GM12878 (cell line): ENCODE results near the gene MAL. TPM values are rescaled to one million over a fixed set of nuclear protein-coding genes. Genes with fewer than 3 reads are reported as not detected.

ENCODE experiments used
- ATAC-seq: fragments of 200-7000 bp; cut with Tn5 transposase; 3 replicates; pipeline ENCODE4 v1.9.1; 2020; ENCODE audit warnings: mild to moderate bottlenecking, moderate library complexity
- BruUV-seq: library from RNA; stranded (reverse); fragments of 400-500 nt; replicated peaks from 2 replicates; lab custom pipeline; 2021; lab: Mats Ljungman, UMichigan
- CTCF ChIA-PET: fragments of 300-600 bp; sonication (Branson Sonifier 250); formaldehyde crosslinking; extraction: SDS; loops from one replicate; lab custom pipeline; 2021; ENCODE audit warnings: inconsistent platforms; lab: Yijun Ruan, JAX
- POLR2A ChIA-PET: fragments of 350-600 bp; formaldehyde crosslinking; extraction: SDS; loops from one replicate; lab custom pipeline; 2021; ENCODE audit warnings: inconsistent platforms; lab: Charles Lee
- RAD21 ChIA-PET: fragments of 300-600 bp; sonication (Branson Sonifier 250); formaldehyde crosslinking; loops from one replicate; lab custom pipeline; 2023; ENCODE audit warnings: antibody characterized with exemption; ENCODE audit not compliant: unreplicated experiment; lab: Charles Lee
- SMC1A ChIA-PET: fragments of 300-600 bp; sonication (Branson Sonifier 250); formaldehyde crosslinking; loops from one replicate; lab custom pipeline; 2023; ENCODE audit not compliant: unreplicated experiment, uncharacterized antibody; lab: Charles Lee
- DNase-seq: peaks from one replicate; pipeline ENCODE4 v3.0.0-alpha.2; 2011; ENCODE audit warnings: low read depth, low spot score
- FAIRE-seq: peaks from 3 replicates; lab custom pipeline; 2011; peaks lifted over from hg19 to GRCh38; lab: Jason Lieb, UNC
- H2AFZ ChIP-seq: 2 replicates; pipeline ENCODE4 v1.6.0; 2011; ENCODE audit warnings: low read depth, low read length, control low read depth; ENCODE audit not compliant: control insufficient read depth
- H3K27ac ChIP-seq: 2 replicates; pipeline ENCODE4 v1.5.1; 2011; ENCODE audit warnings: control low read depth; ENCODE audit not compliant: control insufficient read depth, insufficient read depth
- H3K27me3 ChIP-seq, 2 experiments: replicated peaks in 1 of 2; 2 replicates each; pipeline versions ENCODE4 v1.6.0 to v1.6.1; 2011; ENCODE audit warnings: low read length in 1 of 2; ENCODE audit not compliant: control insufficient read depth in 2 of 2, insufficient read depth in 2 of 2
- H3K36me3 ChIP-seq, 2 experiments: 2 replicates each; pipeline ENCODE4 v1.5.1; 2011; ENCODE audit warnings: low read length in 1 of 2; ENCODE audit not compliant: control insufficient read depth in 2 of 2, insufficient read depth in 2 of 2
- H3K4me1 ChIP-seq: 2 replicates; pipeline ENCODE4 v1.6.1; 2011; ENCODE audit warnings: mild to moderate bottlenecking, low read length, moderate library complexity, mixed read lengths; ENCODE audit not compliant: control insufficient read depth, insufficient read depth
- H3K4me2 ChIP-seq: 2 replicates; pipeline ENCODE4 v1.6.0; 2011; ENCODE audit warnings: control low read depth; ENCODE audit not compliant: control insufficient read depth, insufficient read depth
- H3K4me3 ChIP-seq: fragments of 200-600 bp; sonication (generic); 2 replicates; pipeline ENCODE4 v1.5.1; 2016
- H3K79me2 ChIP-seq: 2 replicates; pipeline ENCODE4 v1.6.0; 2011; ENCODE audit warnings: low read length; ENCODE audit not compliant: control insufficient read depth, insufficient read depth
- H3K9ac ChIP-seq: 2 replicates; pipeline ENCODE4 v1.8.0; 2011; ENCODE audit warnings: low read length, control low read depth, mixed read lengths; ENCODE audit not compliant: control insufficient read depth, insufficient read depth
- H3K9me3 ChIP-seq: replicated peaks from 3 replicates; pipeline ENCODE4 v1.5.1; 2011; ENCODE audit warnings: mild to moderate bottlenecking, low read length; ENCODE audit not compliant: control insufficient read depth, insufficient read depth
- H4K20me1 ChIP-seq: 2 replicates; pipeline ENCODE4 v1.6.0; 2011; ENCODE audit not compliant: control insufficient read depth, insufficient read depth
- CREB1 ChIP-seq: IDR thresholded peaks from 2 replicates; pipeline ENCODE4 v1.6.1; 2012; ENCODE audit warnings: low read depth, mild to moderate bottlenecking, inconsistent platforms
- DPF2 ChIP-seq: fragments of 450-650 bp; IDR thresholded peaks from 2 replicates; pipeline ENCODE4 v1.6.1; 2017; ENCODE audit warnings: mild to moderate bottlenecking
- EZH2 ChIP-seq: IDR thresholded peaks from 2 replicates; pipeline ENCODE4 v1.6.1; 2012; ENCODE audit warnings: low read depth, mild to moderate bottlenecking, control low read depth, inconsistent platforms, low read length, borderline replicate concordance; ENCODE audit not compliant: control insufficient read depth
- FOXM1 ChIP-seq: IDR thresholded peaks from 2 replicates; pipeline ENCODE4 v1.6.1; 2012; ENCODE audit warnings: low read depth, mild to moderate bottlenecking, inconsistent platforms, low read length, moderate library complexity
- IKZF1 ChIP-seq: fragments of 450-650 bp; conservative IDR thresholded peaks from 2 replicates; pipeline ENCODE4 v1.6.1; 2017; ENCODE audit warnings: antibody characterized with exemption, mild to moderate bottlenecking
- IKZF2 ChIP-seq, 2 experiments: fragments of 450-650 bp; IDR thresholded peaks; 2 replicates each; pipeline ENCODE4 v1.6.1; 2017; ENCODE audit warnings: mild to moderate bottlenecking in 2 of 2, moderate library complexity in 2 of 2
- SIX5 ChIP-seq: IDR thresholded peaks from 2 replicates; pipeline ENCODE4 v1.6.1; 2011; ENCODE audit warnings: mild to moderate bottlenecking, low read depth, low read length, moderate library complexity; ENCODE audit not compliant: severe bottlenecking
- TBL1XR1 ChIP-seq: IDR thresholded peaks from 2 replicates; pipeline ENCODE4 v1.6.1; 2012; ENCODE audit warnings: low read depth, low read length, improper control_type of control experiment
- TCF12 ChIP-seq: IDR thresholded peaks from 2 replicates; pipeline ENCODE4 v1.6.1; 2011; ENCODE audit warnings: low read depth, mild to moderate bottlenecking, low read length
- ZSCAN29 ChIP-seq: fragments of 450-650 bp; IDR thresholded peaks from 2 replicates; pipeline ENCODE4 v1.6.1; 2017; ENCODE audit warnings: mild to moderate bottlenecking, moderate library complexity
- WGBS: methylation state at CpG from one replicate; pipeline ENCODE4 v1.1.6; 2016; ENCODE audit warnings: low lambda C conversion rate; ENCODE audit not compliant: insufficient replicate concordance, insufficient coverage; ENCODE audit errors: missing lambda C conversion rate; 5-methylcytosine and 5-hydroxymethylcytosine counted together
- in situ Hi-C: fragments of 300-500 bp; cut with MboI; formaldehyde crosslinking; loops from 9 replicates; pipeline ENCODE4 v1.14.3; 2018; ENCODE audit warnings: mixed read lengths
- intact Hi-C: fragments of 100-400 bp; cut with micrococcal nuclease; formaldehyde crosslinking; loops from one replicate; pipeline ENCODE4 v1.14.2; 2022; ENCODE audit not compliant: unreplicated experiment
- polyA plus RNA-seq, 11 experiments: library from polyadenylated mRNA; depleted of rRNA in 4 of 11; unstranded in 6 of 11; stranded (reverse) in 5 of 11; fragments of >200 nt; fragmentation: Nextera tagmentation in 4 of 11; fragmentation: Illumina TruSeq in 1 of 11; extraction: Ambion mirVana in 4 of 11; extraction: Trizol in 1 of 11; gene quantifications; 1 replicate in 1 of 11; 2 replicates in 10 of 11; pipeline versions ENCODE4 v1.2.1 to v1.2.3, GENCODE V29; 2011 to 2016; ENCODE audit warnings: inconsistent platforms in 2 of 11, missing spikeins in 2 of 11, low read depth in 1 of 11
- total RNA-seq, 4 experiments: library from RNA; depleted of rRNA in 3 of 4; stranded (reverse); fragments of >200 nt in 3 of 4; fragmentation: Illumina TruSeq in 1 of 4; extraction: Trizol in 1 of 4; gene quantifications; 2 replicates each; pipeline versions ENCODE4 v1.2.1 to v1.2.3, GENCODE V29; 2013 to 2021
- TF ChIP-seq, protein P1 (sequence below): fragments of 450-650 bp; IDR thresholded peaks from 2 replicates; pipeline ENCODE4 v1.6.1; 2016; ENCODE audit warnings: mild to moderate bottlenecking
- TF ChIP-seq, protein P2 (sequence below): fragments of 450-650 bp; IDR thresholded peaks from 2 replicates; pipeline ENCODE4 v1.6.1; 2018; ENCODE audit warnings: mild to moderate bottlenecking, low read depth, moderate library complexity; ENCODE audit not compliant: partially characterized antibody

MAL gene
- total and polyA plus RNA-seq, 10 of the 15 experiments (the other 5 are each of a cell fraction or from before 2014, with no cell fraction given): 1.3 to 4.5 (median 1.7) TPM

DNA sequence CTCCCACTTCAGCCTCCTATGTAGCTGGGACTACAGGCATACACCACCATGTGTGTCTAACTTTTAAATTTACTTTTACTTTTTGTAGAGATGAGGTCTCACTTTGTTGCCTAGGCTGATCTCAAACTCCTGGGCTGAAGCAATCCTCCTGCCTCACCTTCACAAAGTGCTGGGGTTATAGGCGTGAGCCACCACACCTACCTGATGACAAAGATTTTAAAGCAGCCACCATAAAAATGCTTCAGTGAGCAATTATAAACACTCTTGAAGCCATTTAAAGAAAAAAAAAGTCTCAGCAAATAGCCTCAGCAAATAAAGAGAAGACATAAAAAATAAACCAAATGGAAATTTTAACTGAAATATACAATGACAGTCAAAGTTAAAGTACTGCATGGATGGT is 60.5 kb downstream of the MAL start (continued):
- TF ChIP-seq, protein P1, sequence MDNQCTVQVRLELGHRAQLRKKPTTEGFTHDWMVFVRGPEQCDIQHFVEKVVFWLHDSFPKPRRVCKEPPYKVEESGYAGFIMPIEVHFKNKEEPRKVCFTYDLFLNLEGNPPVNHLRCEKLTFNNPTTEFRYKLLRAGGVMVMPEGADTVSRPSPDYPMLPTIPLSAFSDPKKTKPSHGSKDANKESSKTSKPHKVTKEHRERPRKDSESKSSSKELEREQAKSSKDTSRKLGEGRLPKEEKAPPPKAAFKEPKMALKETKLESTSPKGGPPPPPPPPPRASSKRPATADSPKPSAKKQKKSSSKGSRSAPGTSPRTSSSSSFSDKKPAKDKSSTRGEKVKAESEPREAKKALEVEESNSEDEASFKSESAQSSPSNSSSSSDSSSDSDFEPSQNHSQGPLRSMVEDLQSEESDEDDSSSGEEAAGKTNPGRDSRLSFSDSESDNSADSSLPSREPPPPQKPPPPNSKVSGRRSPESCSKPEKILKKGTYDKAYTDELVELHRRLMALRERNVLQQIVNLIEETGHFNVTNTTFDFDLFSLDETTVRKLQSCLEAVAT: no peak
- TF ChIP-seq, protein P2, sequence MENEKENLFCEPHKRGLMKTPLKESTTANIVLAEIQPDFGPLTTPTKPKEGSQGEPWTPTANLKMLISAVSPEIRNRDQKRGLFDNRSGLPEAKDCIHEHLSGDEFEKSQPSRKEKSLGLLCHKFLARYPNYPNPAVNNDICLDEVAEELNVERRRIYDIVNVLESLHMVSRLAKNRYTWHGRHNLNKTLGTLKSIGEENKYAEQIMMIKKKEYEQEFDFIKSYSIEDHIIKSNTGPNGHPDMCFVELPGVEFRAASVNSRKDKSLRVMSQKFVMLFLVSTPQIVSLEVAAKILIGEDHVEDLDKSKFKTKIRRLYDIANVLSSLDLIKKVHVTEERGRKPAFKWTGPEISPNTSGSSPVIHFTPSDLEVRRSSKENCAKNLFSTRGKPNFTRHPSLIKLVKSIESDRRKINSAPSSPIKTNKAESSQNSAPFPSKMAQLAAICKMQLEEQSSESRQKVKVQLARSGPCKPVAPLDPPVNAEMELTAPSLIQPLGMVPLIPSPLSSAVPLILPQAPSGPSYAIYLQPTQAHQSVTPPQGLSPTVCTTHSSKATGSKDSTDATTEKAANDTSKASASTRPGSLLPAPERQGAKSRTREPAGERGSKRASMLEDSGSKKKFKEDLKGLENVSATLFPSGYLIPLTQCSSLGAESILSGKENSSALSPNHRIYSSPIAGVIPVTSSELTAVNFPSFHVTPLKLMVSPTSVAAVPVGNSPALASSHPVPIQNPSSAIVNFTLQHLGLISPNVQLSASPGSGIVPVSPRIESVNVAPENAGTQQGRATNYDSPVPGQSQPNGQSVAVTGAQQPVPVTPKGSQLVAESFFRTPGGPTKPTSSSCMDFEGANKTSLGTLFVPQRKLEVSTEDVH: no peak
- TF ChIP-seq ZSCAN29 (no peak), TCF12 (no peak), TBL1XR1 (no peak), IKZF2 (IDR thresholded peaks at IDR 0.05) (no peak), EZH2 (no peak), SIX5 (no peak)

DNA sequence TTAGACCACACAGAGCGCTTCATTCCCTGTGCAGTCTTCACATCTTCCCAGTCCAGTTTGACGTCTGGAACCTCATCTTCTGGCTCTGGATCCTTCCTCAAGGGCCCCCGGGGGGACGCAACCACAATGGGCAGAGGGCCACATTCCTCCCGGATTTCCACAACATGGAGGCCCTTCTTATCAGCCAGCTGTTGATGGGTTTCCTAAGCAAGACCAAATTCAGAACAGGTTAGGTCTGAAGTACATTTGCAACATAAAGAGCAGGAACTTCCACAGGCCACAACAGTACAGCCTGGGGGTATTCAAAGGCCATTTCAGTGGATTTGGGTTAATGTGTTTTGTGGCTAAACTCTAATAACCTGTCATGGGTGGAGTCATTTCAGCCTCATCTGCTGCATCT is 61.9 kb downstream of the MAL start:
- no peaks in the 10 kb centered on the region for H3K79me2 ChIP-seq
- CTCF ChIA-PET: interaction anchor here (1.2 to 1.3 kb wide), 2 partner anchors 65 to 101 kb away, joined by 4 to 5 read pairs; no protein-coding TSS in a partner anchor

More for the DNA sequence above, 61.9 kb downstream of the MAL start:
- Histone ChIP-seq H4K20me1 (no peaks in the 10 kb centered on the region), H3K9me3 (no peaks in the 10 kb centered on the region), H2AFZ (no peak overlapping the region), H3K27ac (no peak overlapping the region), H3K36me3 (peaks cover 18 to 29% of the 10 kb centered on the region in 2 experiments; a peak in 3 of 4 replicates), H3K9ac (no peak overlapping the region), H3K4me2 (no peak overlapping the region), H3K4me1 (no peaks in the 10 kb centered on the region), H3K4me3 (no peak overlapping the region), H3K27me3 (no peaks in the 10 kb centered on the region)
- DNase-seq (no peak), ATAC-seq (no peak), FAIRE-seq (no peak)
- ChIA-PET SMC1A (interaction anchor here (1.0 kb wide), 1 partner anchor 65 kb away, joined by 3 read pairs; no protein-coding TSS in a partner anchor), RAD21 (interaction anchor here (1.1 kb wide), 1 partner anchor 9 kb away, joined by 4 read pairs; no protein-coding TSS in a partner anchor), POLR2A (no interaction called here)
- intact Hi-C loops (no loop called here), in situ Hi-C loops (no loop called here)
- WGBS: 98% methylated on average over 5 of the region's 5 CpGs
- BruUV-seq: no TSS peak
- no peak for TF ChIP-seq FOXM1
- no peak for TF ChIP-seq IKZF1
- TF ChIP-seq CREB1: no peak
- TF ChIP-seq DPF2: no peak
